ENCODE results near the gene UPK3A.

The UPK3A gene

DNA sequence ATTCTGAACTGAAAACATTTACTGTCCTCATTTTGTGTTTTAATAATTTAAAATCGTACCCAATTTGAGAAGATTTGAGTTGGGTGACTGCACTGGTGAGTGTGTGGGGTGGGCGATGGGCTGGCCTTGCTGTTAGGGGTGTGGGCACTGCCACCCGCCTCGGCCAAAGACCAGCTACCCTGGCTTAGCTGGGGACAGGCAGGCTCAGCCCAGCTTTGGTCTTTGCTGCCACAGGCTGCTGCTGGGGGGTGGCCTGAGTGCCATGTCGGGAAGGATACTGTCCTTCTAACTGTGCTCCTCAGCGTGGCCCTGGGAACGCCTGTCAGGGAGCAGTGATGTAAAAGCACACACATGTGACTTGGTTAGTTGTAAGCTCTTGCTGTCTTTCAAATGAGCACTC, 47.3 kb downstream of the UPK3A start:
- DNase-seq = no peak

DNA sequence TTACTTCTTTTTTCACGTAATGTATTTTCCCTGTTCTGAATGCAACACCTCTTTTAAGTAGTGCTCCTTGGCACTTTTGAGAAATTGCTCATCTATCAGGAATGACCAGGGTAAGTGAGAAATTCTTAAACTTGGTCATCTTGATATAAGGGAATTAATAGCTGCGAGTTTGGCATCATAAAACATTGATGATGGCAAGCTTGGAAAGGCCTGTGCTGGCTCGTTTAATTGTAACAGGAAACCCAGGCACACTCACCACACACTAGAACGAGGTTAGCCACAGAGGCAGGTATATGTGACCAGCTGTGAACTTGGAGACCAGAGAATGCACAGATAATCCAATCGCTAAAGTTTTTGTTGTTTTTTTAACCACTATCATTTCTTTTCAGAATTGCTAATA, 49.3 kb downstream of the UPK3A start:
- no peak for DNase-seq

DNA sequence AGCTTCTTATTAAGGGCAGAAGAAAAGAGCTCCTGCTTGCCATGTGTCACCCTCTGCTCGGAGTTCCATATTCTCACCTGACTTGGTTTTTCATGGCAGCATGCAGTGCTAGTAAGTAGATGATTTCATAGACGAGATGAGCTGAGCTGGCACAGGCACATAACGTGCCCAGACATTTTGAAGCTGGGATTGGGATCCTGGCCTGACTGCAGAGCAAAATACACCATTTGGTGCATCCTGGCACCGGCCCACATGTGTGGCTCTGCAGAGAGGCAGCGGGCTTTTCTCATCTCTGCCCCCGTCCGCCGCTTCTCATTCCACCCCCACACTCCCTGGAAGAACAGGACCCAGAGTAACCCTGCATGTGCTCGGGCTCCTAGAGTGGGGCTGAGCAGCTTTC, 49.8 kb downstream of the UPK3A start:
- no peak for DNase-seq

GRCh38 chr22:45335021-45335818, 50.5 kb downstream of the UPK3A start:
- no peak for DNase-seq

DNA sequence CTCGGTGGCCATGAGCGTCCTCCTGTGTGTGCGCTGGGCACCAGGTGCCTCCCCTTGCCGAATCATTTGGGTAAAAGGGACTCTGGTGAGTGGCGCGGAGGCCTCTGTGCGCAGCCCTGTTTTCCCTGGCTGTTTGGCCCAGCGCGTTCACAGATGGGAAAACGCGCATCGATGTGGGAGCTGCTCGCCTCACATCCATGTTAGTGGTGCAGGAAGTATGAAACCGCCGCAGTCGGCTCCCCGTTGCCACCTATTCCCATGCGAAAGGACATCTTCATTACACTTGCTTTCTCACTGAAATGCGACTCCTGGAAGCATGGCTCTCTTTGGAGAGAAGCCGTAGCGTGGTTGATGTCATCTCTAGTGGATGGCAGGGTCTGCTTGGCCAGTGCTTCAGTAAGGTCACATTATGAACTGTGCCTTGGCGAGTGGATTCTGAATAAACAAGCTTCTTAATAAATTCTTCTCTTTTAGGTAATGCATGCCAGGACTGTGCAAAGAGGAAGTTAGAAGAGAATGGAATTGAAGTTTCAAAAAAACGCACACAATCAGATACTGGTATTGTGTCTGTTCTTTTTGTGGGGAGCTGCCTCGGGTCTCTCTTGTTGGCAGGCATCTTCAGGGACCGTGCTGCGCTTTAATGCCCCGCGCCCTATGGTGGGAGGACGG, 51.2 kb downstream of the UPK3A start:
- DNase-seq = no peak

GRCh38 chr22:45336971-45337431, 52.3 kb downstream of the UPK3A start:
- no peak for DNase-seq

DNA sequence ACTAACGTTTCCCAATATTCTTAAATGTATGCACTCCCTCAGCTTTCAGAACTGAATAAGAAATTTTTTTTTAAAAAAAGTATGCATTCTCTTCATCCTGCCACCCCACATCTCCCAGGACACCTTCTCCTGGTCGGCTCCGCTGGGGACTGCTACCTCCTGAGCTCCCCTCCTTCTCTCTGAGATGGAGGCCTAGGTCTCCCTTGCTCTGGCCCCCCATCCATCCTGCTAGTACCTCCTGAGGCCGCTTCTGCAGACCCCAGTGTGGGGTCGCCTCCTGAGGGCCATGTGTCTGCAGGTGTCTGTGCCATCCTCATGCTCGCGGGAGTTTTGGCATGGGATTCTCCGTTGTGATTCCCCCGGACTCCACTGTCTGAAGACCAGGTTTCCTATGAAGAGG, 52.8 kb downstream of the UPK3A start:
- DNase-seq = no peak

DNA sequence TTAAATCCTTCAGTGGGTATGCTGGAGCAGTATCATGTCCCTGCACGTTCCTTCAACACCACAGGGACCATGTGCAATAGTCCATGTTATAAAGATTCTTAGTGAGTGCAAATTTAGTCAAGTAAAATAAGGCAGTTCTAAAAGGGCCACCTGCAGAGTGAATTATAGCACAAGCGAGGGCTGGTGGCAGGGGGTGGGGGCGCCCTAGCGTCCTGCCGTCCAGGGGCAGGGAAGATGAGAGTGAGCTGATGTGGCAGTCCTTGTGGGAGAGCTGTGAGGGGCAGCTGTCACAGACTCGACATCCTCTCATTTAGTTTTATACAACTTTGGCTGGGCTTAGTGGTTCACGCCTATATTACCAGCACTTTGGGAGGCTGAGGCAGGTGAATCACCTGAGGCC, 54.0 kb downstream of the UPK3A start:
- no peak for DNase-seq

- DNase-seq = peak; percentile 32
Observed at GRCh38 chr22:45340323-45340722, 55.6 kb downstream of the UPK3A start.

DNA sequence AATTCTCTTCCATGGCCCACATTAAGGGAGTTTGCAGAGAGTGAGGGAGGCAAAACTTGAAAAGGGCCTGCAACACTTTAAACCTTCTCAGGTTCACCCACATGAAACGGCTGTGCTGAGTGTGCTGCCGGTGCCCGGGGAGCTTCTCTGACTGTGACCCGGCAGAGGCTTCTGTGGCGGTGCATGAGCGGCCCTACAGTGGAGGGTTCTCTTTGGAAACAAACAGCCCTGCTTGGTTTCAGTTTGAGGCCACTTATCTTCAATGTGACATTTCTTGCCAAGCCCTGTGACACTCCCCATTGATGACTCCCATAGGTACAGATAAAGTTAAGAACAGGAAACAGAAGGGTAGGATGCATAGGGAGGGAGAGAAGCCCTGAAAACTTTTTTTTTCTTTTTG, 56.7 kb downstream of the UPK3A start:
- DNase-seq = no peak

DNA sequence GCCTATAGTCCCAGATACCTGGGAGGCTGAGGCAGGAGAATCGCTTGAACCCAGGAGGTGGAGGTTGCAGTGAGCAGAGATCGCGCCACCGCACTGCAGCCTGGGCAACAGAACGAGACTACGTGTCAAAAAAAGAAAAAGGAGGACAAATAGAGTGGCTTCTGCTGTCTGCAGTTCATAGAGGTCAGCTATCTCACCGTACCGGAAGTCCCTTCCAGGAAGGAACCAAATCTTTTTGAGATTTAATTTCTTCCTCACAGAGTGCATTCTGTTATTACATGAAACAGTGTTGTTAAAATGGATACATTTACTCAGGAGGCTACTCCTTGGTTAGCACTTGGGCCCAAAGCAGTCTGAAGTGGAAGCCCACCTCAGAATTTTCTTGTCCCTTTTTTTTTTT, 58.4 kb downstream of the UPK3A start:
- no peak for DNase-seq

GRCh38 chr22:45344334-45344733, 59.6 kb downstream of the UPK3A start:
- no peak for DNase-seq

Data from MV-4-11 (cell line).